ENCODE data around the gene XKRX.

XKRX gene

GRCh38 chrX:100928660-100929613, at the start of gene XKRX:
Gene XKRX, minus strand, starts transcription at chrX:100928917. Its CDS starts 613 bp downstream, at chrX:100928304.
- in situ Hi-C loops (cut with MboI; ENCODE audit: low sequenced_read_pairs), result no loop called here

GRCh38 chrX:100976211-100976610, 47.5 kb upstream of the XKRX start:
- in situ Hi-C loops (cut with MboI; ENCODE audit: low sequenced_read_pairs), result no loop called here

GRCh38 chrX:100975212-100975611, 46.5 kb upstream of the XKRX start:
- in situ Hi-C loops (cut with MboI; ENCODE audit: low sequenced_read_pairs), result no loop called here

- in situ Hi-C loops (cut with MboI; ENCODE audit: low sequenced_read_pairs), result no loop called here
These were observed 44.7 kb upstream of the XKRX start for GRCh38 chrX:100973411-100973810.

GRCh38 chrX:100969936-100970335, 41.2 kb upstream of the XKRX start:
- in situ Hi-C loops (cut with MboI; ENCODE audit: low sequenced_read_pairs), result no loop called here

- in situ Hi-C loops (cut with MboI; ENCODE audit: low sequenced_read_pairs), result no loop called here
These were observed 40.7 kb upstream of the XKRX start, which contains the start of gene ARL13A for GRCh38 chrX:100969408-100969807. Gene ARL13A, plus strand, starts transcription at chrX:100969708. Its CDS starts 3,982 bp downstream, at chrX:100973690.

- in situ Hi-C loops (cut with MboI; ENCODE audit: low sequenced_read_pairs), result no loop called here
These were observed 35.6 kb upstream of the XKRX start for GRCh38 chrX:100964362-100964761.

GRCh38 chrX:100962811-100963210, 34.1 kb upstream of the XKRX start:
- in situ Hi-C loops (cut with MboI; ENCODE audit: low sequenced_read_pairs), result no loop called here

- in situ Hi-C loops (cut with MboI; ENCODE audit: low sequenced_read_pairs), result no loop called here
These were observed 19.8 kb upstream of the XKRX start for GRCh38 chrX:100948557-100948956.

GRCh38 chrX:100946299-100946927, 17.7 kb upstream of the XKRX start:
- in situ Hi-C loops (cut with MboI; ENCODE audit: low sequenced_read_pairs), result no loop called here

- in situ Hi-C loops (cut with MboI; ENCODE audit: low sequenced_read_pairs), result no loop called here
These were observed 15.9 kb upstream of the XKRX start for GRCh38 chrX:100944601-100945000.

GRCh38 chrX:100939333-100939732, 10.6 kb upstream of the XKRX start:
- in situ Hi-C loops (cut with MboI; ENCODE audit: low sequenced_read_pairs), result no loop called here

GRCh38 chrX:100935767-100936166, 7.0 kb upstream of the XKRX start:
- in situ Hi-C loops (cut with MboI; ENCODE audit: low sequenced_read_pairs), result no loop called here

- in situ Hi-C loops (cut with MboI; ENCODE audit: low sequenced_read_pairs), result no loop called here
These were observed 3.2 kb upstream of the XKRX start for GRCh38 chrX:100931925-100932285.

GRCh38 chrX:100931218-100931924, 2.7 kb upstream of the XKRX start:
- in situ Hi-C loops (cut with MboI; ENCODE audit: low sequenced_read_pairs), result no loop called here

GRCh38 chrX:100926453-100926852, 2.3 kb downstream of the XKRX start:
- in situ Hi-C loops (cut with MboI; ENCODE audit: low sequenced_read_pairs), result no loop called here

- in situ Hi-C loops (cut with MboI; ENCODE audit: low sequenced_read_pairs), result no loop called here
These were observed 4.3 kb downstream of the XKRX start for GRCh38 chrX:100924375-100924774.

- in situ Hi-C loops (cut with MboI; ENCODE audit: low sequenced_read_pairs), result no loop called here
These were observed 13.2 kb downstream of the XKRX start for GRCh38 chrX:100915562-100915961.

- in situ Hi-C loops (cut with MboI; ENCODE audit: low sequenced_read_pairs), result no loop called here
These were observed 15.6 kb downstream of the XKRX start for GRCh38 chrX:100913111-100913510.

GRCh38 chrX:100911731-100912130, 17.0 kb downstream of the XKRX start:
- in situ Hi-C loops (cut with MboI; ENCODE audit: low sequenced_read_pairs), result no loop called here

- in situ Hi-C loops (cut with MboI; ENCODE audit: low sequenced_read_pairs), result no loop called here
These were observed 23.1 kb downstream of the XKRX start for GRCh38 chrX:100905620-100906019.
